ENCODE results near the gene FARS2.
"Not testable (repeated sequence)": the region's sequence is repeated elsewhere in the genome, so short reads cannot be mapped to it uniquely, and the experiment has no call there.

The FARS2 gene

DNA sequence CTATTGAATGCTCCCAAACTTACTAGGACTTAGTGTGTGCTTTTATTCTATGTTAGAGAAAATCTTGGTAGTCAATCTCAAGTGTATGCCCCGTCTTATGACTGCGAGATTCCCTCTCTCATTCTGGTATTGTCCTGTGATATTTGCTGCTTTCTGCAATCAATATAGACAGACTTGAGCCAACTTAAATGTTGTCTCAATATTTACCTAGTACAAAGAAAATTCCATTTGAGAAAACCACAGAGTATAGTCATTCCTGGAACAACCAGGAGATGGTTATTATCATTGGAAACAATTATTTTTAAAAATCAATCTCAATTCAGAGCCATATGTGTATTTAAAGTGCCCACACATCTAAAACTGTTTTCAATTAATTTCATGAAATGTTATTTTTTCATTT lies 415.4 kb downstream of the FARS2 start:
- no peak for DNase-seq

DNA sequence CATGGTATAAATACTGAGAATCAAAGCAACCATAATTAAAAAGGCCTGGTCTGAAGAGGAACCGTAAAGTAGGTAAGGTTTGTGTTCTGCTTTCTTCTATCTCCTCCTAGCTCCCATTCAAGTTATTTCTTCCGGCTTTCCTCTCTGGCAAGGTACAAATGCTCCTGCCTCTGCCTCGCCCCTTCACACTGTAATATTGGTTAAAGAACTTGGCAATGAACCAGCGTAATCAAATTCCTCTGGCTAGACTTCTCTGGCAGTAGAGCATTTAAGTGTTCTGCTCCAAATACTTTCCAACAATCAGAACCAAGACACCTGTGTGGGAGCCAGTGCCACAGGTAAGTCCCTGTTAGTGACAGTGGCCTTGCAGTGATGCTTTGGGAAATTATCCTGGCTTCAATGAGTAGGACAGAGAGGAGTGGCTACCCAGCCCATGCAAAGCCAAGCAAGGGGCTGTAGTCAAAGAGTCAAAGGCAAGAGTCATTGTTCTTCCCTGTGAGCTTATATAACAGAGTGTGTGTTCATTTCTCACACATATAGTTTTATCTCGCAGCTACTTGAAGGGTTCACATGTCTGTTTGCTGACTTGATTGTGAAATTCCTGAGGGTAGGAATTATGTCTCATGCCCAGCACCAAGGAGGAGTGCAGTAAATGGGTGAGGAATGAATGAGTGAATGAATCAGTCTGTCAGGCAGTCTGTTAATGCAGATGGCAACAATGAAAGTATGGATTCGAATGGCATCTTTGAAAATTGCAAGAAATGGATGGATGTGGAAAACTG lies 416.1 kb downstream of the FARS2 start:
- no peak for DNase-seq

DNA sequence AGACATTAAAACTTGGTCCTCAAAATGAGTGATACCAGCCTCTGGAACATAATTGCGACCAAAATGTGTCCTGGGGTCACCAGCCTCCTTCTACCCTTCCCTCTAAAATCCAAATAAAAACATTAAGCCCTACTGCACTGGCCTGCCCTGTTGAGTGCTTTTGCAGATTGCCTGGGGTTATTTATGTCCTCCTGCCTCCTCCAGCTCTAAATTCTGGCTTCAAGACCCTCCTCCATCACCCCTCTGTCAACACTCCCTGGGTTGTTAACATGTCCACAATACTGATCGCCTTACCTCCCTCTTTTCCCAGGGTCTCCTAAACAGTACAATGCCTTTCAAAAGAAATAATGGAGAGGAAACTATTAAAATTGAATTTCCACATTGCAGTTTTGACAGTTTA lies 418.0 kb downstream of the FARS2 start:
- no peak for DNase-seq

DNA sequence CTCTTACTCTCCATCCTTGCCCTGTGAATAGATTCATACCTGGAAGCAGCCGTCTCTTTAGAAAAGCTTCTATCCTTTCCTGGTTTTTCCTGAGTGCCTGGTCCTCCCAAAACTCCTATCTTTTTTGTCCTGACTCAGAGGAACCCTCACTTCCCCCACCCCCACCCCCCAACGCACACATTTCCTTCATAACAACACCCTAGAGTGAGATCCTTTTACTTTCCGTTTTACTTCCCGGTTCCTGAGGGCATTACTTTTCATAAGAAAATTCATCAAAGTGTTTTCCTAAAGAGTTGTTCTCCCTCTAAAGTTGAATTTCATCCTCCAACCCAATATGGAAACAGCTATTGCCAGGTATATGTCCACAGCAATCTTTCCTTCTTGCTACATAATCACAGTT lies 418.4 kb downstream of the FARS2 start:
- no peak for DNase-seq

DNA sequence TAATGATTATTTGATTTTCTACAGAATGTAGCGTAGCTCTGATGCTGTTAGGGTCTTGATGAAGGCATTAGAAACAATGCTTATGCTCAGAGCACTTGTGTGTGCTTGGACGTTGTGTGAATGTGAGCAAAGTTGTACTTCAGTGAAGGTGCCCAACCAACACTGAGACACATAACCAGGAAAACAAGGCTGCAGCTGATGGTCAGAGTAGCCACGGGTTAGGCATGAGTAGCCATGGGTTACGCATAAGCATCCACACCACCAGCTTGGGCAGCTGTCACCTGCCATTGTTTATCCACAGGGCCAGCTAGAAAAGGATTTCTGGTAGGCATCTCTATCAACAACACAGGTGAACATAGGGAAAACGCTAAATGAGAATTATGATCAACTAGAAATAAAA lies 418.8 kb downstream of the FARS2 start:
- DNase-seq: no peak

DNA sequence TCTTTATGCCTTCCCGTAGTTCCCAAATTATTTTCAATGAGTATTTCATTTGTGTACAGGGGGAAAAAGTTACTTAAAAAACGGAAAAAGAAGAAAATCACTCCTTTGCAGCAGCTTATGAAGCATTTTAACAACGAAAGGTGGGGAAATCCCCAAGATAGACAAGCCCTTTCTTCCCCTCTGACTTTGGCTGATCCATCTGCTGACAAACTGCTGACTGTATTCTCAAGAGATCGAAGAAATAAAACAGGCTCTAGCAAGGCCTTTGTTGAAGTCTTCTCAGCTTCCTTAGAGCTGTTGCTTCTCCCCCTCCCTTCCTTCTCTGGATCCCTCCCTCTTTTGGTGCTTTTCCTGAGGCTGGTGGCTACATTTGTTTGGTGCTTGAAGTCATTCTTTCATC lies 420.2 kb downstream of the FARS2 start:
- DNase-seq: no peak

DNA sequence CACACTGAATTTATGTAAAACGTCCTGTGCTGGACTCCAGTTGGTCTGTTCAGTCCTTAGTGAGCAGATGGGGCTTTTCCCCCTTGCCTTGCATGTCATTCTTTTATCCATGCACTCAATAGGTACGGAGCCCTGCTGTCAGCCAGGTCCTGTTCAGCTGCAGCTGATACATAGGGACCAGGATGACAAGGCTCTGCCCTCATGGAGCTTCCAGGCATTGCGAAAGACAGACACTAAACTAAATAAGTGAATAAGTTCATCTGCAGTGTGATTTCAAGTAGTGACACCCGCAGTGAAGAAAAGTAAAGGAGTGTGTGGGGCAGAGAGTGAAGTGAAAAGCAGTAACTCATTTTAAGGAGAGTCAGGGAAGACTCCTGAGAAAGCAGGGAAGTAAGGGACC lies 421.2 kb downstream of the FARS2 start:
- DNase-seq: no peak

DNA sequence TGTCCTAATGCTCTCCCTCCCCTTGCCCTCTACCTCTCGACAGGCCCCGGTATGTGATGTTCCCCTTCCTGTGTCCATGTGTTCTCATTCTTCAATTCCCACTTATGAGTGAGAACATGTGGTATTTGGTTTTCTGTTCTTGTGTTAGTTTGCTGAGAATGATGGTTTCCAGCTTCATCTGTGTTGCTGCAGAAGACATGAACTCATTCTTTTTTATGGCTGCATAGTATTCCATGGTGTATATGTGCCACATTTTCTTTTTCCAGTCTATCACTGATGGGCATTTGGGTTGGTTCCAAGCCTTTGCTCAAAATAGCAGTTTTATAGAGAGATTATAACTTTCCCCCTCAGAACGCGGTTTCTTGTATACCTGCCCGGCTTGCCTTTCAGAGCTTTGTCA lies 422.4 kb downstream of the FARS2 start:
- DNase-seq: not testable (repeated sequence)

DNA sequence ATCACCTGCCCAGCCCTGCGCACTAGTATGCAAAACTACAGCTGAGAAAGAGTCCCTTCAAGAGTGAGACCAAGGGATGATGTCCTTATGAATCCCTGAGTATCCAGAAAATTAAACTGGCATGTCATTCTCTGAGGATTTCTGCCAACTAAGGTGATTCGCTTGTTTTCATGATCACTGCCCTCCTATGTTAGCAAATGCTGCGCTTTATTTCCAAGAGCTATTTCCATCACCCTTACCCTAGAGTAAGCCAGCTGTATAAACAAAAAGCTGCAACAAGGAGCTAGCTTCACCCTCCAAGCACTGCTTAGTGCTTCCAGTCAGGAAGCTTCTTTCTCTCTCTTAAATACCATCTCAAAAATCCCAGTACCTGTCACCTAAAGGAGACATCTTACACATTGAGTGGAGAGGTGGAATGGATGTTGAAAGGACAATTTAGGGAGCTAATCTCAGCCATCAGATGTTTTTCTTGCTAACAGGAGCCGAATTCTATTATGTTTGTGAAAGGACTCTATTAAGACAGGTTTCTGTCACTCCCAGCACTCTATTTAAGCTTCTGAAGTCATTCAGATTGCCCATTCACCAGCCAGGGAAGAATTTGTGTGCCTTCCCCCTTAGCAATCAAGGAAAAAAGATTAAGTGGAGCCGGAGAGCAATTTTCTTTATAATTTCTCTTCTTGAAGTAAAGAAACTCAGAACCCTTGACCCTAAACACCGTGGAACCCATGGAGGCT lies 423.2 kb downstream of the FARS2 start:
- DNase-seq: no peak

DNA sequence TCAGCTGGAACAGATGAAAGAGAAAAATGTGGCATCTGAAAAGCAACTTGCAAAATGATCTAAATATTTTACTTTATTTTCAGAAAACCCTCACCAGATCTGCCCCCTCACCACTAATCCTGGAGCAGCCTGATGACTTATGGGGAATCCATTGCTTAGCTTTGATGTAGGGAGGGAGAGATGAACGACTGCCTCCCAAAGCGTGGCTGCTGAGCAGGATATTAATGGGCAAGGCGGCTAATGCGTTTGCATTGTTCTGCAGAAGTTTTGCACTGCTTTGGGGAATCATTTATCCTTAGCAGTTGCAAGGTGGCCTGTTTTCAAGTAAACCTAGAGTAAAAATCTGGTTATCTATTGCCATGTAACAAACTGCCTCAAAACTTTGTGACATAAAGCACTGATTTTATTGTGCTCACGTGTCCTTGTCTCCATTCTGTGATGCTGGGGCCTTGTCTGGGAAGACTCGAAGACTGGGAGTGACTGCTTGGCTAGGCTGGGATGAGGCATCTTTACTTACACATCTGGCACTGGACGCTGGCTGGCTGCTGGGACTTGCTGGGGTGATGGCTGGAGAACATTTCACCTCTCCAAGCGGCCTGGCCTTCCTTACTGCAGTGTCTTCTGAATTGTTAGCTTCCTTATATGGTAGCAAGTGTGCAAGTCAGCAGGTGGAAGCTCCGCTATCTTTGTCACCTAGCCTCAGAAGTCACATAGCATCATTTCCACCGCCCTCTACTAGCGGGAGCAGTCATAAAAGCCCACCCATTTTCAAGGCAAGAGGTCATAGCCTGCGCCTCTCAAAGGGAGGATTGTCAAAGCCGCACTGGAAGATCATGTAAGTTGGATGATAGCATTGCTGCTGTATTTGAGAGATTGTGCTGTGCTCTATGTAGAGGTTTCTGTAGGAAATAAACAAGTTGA lies 432.2 kb downstream of the FARS2 start:
- no peak for DNase-seq

DNA sequence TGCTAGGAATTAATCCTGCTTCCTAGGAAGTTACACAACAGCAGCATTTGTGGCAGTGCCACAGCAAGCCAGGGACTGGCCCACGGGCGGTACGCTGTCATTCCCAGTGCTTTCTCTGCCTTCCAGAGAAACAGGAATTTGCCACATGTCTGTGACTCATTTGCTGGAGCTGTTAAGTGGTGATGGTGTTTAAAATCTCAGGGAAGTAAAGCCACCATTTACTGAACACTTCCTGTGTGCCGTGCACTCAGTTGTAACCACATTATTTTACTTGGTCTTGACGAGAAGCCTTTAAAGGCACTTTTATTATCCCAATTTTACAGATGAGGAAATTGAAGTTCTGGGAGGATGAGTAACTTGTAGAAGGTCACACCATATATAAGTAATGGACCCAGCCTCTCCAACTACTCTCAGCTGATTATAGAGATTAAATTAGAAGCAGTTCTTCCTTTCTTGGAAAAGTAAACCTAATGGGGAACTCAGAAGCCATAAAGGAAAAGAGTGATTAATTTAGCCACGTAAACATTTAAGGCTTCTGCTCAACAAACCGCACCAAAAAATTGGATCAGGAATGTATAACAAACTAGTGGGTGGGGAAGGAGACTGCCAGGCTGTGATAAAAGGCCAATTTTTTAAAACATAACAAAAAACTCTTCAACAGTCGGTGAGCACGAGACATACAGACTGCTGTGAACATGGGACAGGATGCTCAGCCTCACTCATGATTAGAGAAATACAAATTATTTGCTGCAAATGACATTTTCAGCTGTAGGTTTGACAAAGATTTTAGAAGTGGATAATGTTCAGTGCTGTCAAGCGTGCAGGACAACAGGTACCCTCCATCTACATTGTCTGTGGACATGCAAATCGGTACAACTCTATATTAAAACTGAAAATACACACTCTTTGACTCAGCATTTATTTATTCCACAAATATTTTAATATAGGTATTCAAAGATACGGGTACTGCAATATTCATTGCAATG lies 434.2 kb downstream of the FARS2 start:
- no peak for DNase-seq

DNA sequence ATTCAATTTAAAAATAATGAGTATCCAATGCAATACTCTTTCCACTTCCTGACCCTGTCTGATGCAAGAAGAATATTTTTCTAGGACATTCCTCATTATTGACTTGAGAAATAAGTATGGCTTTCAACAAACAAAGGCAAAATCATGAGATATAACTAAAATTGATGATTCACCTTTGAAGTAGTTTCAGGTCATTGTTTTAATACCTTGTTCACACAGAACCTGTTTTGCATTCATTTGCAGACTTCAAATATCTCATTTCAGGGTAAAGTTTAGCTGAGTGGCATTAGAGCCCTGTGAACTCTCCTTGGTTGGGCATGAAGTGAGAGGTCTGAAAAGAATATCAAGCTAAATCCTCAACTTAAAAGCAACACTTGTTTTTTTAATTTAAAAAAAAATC lies 436.2 kb downstream of the FARS2 start:
- DNase-seq: no peak

DNA sequence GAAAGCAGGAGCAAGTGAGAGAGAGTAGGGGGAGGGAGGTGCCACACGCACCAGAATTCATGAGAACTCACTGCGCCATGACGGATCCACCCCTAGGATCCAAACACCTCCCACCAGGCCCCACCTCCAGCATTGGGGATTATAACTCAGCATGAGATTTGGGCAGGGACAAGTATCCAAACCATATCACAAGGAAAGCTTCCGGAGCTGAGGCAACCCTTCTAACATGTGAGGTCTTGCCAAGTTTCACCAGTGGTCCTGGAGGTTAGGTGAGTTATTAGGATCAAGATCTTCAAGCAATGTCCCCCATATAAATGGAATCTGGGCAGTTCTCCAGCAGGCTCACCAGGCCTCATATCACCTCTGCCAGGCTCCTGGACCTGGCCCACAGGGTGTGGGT lies 437.0 kb downstream of the FARS2 start:
- DNase-seq: no peak

DNA sequence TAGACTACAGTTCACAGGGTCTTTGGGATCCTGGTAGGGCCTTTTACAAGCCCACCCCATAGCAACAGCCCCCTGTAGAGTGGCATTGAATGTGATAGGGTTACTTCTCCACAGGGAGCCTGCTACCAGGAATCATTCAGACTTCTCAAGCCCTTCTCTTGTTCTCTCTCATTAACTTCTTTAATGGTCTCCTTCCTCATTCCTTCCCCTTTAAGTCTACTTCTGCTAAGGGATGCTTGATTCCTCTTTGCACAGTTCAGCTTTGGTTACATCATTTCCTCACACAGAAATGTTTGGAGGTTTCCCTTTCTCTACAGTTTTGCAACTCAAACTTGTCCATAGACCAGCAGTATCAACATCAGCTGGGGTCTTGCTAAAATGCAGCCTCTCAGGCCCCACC lies 437.8 kb downstream of the FARS2 start:
- not testable (repeated sequence) for DNase-seq

DNA sequence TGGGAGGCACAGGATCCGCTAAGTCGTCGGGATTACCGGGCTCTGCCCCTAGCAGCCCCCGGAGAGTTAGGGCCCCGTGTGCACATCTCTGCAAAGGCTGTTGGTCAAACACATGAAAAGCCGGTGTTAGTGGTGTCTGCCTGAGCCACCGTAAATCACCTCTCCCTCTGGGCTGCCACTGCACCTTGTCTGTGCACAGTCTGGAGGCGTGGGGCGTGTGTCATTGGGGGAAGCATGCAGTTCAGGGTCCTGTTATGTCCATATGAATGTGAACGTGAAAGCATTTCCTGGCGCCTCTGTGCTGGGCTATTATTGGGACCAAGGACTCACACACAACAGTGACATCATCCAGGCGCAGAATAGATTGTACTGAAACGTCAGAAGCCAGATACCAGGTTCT lies 439.9 kb downstream of the FARS2 start:
- no peak for DNase-seq

DNA sequence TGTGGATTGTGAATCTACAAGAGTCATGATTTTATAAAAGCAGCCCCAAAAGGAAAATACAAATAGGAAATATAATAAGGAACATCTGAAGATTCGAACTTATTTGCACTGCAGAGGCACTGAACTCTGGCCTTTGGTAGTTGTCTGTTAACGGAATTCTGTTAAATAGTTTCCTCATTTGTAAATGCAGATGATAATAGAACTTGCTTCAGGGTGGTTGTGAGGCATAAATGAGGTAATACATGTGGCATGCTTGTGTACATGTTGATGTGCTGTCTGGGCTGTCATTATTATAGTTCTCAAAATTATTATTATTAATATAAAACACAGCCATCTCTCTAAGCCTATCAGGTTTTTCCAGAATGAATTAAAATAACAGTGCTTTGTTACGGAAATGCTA lies 443.4 kb downstream of the FARS2 start:
- DNase-seq: no peak

DNA sequence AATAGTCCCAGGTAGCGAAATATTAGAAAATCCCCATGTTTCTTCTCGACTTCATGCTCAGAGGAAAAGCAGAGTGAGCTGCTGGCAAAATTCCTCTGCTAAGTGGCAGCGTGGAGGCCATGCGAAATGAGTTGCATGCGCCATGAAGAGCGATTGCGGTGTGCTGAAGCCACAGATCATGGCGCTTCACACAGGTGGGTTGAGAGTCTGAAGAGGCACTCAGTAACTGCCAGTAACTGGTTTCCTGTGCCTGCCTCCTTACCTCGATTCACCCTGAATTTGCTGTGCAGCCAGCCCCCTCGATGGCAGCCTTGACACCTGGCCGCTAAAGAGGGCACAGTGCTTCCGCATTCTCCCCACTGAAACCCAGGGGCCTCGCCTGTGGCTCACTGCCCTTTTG lies 443.9 kb downstream of the FARS2 start:
- no peak for DNase-seq

DNA sequence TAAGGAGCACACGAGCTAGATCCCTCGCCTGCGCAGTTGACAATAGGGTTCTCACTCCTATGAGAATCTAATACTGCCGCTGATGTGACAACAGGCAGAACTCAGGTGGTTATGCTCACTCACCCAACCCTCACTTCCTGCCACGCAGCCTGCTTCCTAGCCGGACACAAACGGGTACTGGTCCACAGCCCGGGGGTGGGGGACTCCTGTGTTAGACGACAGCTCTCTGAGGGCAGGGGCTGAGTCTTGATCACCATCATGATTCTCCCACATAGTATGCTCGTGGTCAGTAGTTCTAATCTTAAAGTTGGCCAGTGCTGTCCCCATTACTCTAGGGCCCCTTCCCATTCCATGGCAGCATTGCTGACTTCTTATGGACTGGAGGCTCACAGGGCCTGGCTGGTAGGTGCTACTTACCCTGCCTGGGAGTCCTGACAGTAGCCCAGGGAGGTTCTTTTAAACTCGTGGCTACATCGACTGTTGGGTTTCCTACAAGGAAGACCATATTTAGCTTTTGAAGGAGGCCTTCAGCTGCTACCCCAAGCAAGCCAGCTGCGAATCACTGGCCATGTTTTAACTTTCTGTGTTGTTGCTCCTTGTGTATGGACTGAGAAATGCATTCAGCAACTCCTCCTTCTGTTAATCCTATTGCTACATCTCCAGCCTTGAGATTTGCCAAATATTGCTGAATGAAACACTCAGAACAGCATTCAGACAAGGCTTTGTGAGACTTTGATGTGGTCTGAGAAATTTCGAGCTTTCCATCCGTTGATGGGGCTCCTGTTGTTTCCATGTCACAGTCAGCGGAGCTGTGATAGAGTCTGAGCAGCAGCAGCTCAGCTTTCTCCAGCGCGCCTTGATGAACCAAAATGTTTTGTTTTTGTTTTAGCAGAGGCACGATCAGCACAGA lies 445.1 kb downstream of the FARS2 start:
- DNase-seq: no peak

DNA sequence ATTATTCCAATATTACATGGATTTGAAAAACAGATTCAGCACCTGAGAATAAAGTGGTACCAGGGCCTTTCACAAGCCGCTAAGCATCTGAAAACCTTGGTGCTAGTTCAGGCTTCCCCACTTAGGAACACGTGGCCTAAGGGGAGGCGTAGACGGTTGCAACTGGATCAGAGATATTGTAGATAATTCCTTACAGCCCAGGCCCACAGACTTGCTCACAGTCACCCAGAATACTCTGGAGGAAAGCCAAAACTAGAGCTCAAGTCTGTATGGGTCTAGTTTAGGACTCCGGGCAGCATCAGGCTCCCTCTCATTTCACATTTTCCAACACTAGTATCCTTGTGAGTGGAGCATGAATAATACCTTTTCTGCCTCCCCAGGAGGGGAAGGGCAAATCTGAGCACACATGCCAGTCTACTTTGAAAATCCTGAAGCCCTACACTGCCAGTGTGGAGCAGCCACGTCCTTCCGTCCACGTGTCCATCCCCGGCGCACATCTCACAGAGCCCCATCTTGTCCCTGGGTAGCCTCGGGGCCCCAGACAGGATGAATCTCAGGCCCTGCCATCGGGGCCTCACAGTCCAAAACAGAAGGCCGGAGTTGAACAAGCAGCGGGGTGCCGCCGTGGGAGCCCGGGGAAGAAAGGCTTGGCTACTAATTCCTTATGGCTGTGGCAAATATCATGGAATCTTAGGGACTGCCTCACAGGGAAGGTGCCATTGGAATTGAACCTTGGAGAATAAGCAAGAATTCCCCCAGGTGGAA lies 446.1 kb downstream of the FARS2 start:
- no peak for DNase-seq

DNA sequence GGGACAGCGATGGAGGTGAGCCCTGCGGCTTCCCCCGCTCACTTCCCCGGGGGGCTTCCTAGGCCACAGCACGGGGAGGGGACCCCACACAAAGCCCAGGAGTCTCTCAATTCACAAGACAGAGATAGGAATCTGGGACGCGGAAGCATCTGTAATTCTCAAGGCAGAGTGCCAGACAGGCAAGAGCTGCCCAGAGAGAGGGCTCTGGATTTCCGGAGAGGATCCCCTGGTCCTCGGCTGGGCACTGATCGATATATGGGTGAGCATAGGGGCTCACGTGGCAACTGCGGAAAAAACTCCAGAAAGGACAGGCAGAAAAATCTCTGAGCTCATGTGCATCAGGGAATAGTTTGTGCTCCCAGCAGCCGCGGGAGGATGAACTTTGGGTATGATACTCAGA lies 449.2 kb downstream of the FARS2 start:
- DNase-seq: no peak

All from NCI-H510A (cell line).